ENCODE measurements around the gene VASH2. TPM values are rescaled to one million over a fixed set of nuclear protein-coding genes. Genes with fewer than 3 reads are reported as not detected.

The VASH2 gene
- total and polyA plus RNA-seq, 12 donors = 0.16 to 5.5 (median 0.29) TPM; not detected in 3

DNA sequence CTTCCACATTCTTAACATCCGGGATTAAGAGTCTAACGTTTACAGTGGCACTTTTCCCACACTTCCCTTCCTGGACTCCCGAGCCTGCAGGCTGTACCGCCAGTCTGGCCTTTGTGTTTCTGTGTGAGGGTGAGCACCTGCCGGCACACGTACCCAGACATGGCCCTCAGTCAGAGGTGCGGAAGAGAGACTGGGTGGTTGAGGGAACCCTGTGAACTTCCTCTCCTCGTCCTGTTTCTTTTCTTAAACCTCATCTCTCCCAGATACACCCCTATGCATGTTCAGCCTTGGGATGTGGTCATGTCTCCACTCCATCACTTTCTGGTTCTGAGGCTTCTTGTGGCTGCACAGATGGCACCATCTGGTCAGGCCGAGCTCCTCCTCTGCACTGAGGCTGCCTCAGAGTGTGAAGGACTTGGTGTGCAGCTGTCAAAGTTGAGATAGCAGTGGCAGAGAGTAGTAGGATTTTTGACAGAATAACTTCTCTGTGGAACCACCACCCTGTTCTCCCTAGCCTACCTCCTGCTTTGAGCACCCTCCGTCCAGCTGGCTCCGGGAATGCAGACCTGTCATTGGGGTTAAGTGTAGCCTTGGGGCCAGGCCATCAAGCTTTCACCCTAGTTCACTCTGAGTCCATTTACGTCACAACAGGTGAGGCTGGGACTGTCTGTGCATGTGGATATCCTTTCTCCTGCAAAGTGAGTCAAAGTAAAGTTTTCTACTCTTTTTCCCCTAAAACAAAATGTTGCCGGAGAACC, 31.4 kb downstream of the VASH2 start:
- no peaks in the 10 kb centered on the region for H3K27me3 ChIP-seq
- TF ChIP-seq, protein P1, sequence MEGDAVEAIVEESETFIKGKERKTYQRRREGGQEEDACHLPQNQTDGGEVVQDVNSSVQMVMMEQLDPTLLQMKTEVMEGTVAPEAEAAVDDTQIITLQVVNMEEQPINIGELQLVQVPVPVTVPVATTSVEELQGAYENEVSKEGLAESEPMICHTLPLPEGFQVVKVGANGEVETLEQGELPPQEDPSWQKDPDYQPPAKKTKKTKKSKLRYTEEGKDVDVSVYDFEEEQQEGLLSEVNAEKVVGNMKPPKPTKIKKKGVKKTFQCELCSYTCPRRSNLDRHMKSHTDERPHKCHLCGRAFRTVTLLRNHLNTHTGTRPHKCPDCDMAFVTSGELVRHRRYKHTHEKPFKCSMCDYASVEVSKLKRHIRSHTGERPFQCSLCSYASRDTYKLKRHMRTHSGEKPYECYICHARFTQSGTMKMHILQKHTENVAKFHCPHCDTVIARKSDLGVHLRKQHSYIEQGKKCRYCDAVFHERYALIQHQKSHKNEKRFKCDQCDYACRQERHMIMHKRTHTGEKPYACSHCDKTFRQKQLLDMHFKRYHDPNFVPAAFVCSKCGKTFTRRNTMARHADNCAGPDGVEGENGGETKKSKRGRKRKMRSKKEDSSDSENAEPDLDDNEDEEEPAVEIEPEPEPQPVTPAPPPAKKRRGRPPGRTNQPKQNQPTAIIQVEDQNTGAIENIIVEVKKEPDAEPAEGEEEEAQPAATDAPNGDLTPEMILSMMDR (IDR thresholded peaks at IDR 0.05) = no peak
- TF ChIP-seq POLR2A (IDR thresholded peaks at IDR 0.05) = no peak

DNA sequence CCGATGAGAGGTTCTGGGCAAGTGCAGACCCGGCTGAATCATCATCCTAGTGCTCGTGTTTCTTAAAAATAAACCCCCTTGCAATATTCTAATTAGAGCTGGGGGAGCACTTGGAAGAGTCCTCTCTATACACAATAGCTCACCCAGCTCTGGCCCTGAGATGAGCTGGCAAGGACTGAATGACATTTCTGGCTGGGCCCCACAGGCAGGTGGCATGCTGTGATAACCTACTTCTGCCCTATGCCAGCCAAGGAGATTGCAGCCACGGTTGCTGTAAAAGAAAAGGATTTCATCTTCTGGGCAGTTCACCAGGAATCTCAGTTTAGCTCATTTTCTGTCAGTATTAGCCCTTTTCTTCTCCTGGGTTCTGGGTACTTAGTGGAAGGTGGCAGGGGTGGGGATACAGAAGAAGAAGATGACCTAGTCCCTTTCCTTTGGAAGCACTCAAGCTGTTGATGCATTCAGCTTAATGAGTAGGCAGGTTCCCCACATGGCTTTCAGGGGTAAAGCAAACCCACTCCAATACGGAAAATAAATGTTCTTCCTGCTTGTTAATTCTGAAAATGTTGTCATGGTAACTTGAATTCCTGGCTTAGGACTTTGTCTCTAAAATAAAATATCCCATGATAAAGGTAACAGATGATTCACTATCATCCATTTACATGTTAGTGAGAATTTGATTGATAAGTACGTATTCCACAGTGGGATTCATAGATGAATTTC, 32.2 kb downstream of the VASH2 start:
- intact Hi-C loops (cut with DNase I) = loop anchor here in 1 of 2 donors (10.0 kb wide), 2 partner anchors 158 to 308 kb away; no protein-coding TSS in a partner anchor
- no peaks in the 10 kb centered on the region for H3K36me3 ChIP-seq (replicated peaks in 1 of 2)
- H3K27me3 ChIP-seq = no peaks in the 10 kb centered on the region
- peak in 5 of 7 donors; percentile 31 to 51 (median 46) for DNase-seq
- no peak overlapping the region for H3K27ac ChIP-seq
- no peak overlapping the region for H3K4me3 ChIP-seq
- 39 to 54% (median 47%) methylated on average over 6 of the region's 6 CpGs for WGBS, 4 donors
- peaks cover 4 to 12% of the 10 kb centered on the region in 2 donors for H3K4me1 ChIP-seq (replicated peaks in 1 of 2)
- no peaks in the 10 kb centered on the region for H3K9me3 ChIP-seq (replicated peaks in 1 of 3)
- TF ChIP-seq POLR2A (IDR thresholded peaks at IDR 0.05) = no peak
- TF ChIP-seq, protein P1 (IDR thresholded peaks at IDR 0.05) = no peak

More for the DNA sequence above, 31.4 kb downstream of the VASH2 start:
- no peak overlapping the region for H3K4me3 ChIP-seq
- H3K27ac ChIP-seq = no peak overlapping the region
- no peaks in the 10 kb centered on the region for H3K36me3 ChIP-seq (replicated peaks in 1 of 2)
- intact Hi-C loops (cut with DNase I) = loop anchor here in 1 of 2 donors (10.0 kb wide), 2 partner anchors 157 to 307 kb away; no protein-coding TSS in a partner anchor
- WGBS, 4 donors = 74 to 79% (median 76%) methylated on average over 12 to 13 of the region's 13 CpGs
- peaks cover 4 to 10% of the 10 kb centered on the region in 2 donors for H3K4me1 ChIP-seq (replicated peaks in 1 of 2)
- DNase-seq = peak in 1 of 7 donors; percentile 34
- H3K9me3 ChIP-seq (replicated peaks in 1 of 3) = no peaks in the 10 kb centered on the region

DNA sequence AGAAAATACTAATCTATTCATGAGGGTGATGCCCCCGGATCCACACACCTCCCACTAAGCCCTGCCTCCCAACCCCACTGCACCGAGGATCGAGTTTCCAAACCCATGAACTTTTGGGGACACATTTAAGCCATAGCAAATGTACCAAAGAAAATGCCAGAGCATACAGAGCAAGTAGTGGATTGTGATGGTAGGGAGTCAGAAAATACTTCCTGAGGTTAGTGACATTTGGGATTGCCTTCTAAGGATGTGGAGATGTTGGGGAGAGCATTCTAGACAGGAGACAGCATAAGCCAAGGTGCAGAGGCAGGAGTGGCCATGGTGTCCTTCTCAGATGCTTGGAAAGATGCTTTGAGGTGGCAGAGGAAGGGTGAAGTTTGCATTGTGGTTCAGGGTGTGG, 33.1 kb downstream of the VASH2 start:
- Histone ChIP-seq H3K36me3 (replicated peaks in 1 of 2) (no peaks in the 10 kb centered on the region), H3K4me1 (replicated peaks in 1 of 2) (peaks cover 4 to 20% of the 10 kb centered on the region in 2 donors), H3K9me3 (replicated peaks in 1 of 3) (no peaks in the 10 kb centered on the region), H3K27ac (no peak overlapping the region), H3K4me3 (no peak overlapping the region), H3K27me3 (no peaks in the 10 kb centered on the region)
- intact Hi-C loops (cut with DNase I) = loop anchor here in 1 of 2 donors (10.0 kb wide), 2 partner anchors 159 to 309 kb away; no protein-coding TSS in a partner anchor
- DNase-seq = no peak
- WGBS, 4 donors = 92 to 96% (median 93%) methylated on average over 3 of the region's 3 CpGs
- TF ChIP-seq, protein P1 (IDR thresholded peaks at IDR 0.05) = no peak
- TF ChIP-seq POLR2A (IDR thresholded peaks at IDR 0.05) = no peak

All from adrenal gland (tissue), 12 donors.